Activated CD8-positive, alpha-beta memory T cell treated with anti-CD3 and anti-CD28 coated beads, Interleukin-2, amount 50 U/mL, for 48 hours (primary cell): ENCODE measurements around the gene SCNN1A.

Source experiments
- DNase-seq: peaks from one replicate; pipeline ENCODE4 v3.0.0-alpha.2; 2020

SCNN1A gene

DNA sequence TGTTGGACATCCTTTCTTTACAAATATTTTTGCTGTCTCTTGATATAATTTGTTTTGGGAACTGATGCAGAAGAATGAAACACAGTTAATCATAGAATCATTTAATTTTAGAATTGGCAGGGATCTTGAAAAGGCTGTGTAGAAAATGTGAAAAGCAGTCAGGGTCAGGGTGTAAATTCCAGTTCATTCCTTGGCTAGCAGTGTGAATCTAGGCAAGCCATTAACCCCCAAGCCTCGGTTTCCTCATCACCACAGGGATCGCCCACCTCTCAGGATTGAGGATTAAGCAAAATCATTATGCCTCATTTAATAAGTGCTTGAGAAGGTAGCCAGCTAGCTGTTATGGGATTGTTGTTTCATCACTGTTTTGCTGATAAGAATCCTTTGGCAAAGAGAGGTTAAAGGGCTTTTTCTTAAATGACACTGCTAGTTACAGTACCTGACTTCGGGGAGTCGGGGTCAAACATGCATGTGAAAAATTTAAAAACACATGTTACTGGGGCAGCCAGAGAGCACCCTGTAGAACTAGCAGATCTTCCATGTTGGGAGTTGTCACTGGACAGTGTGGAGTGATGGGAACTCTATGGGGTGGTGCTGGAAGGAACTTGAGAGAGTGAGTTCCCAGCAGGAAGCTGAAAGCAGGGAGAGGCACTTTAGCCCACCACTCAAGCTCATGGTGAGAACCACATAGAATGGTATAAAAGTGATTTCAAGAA, 44.2 kb downstream of the SCNN1A start:
- DNase-seq: no peak

- DNase-seq: no peak
Measured at GRCh38 chr12:6330192-6330591, 45.2 kb downstream of the SCNN1A start.

- no peak for DNase-seq
Measured at GRCh38 chr12:6329703-6330064, 45.7 kb downstream of the SCNN1A start.

GRCh38 chr12:6328945-6329702, 46.2 kb downstream of the SCNN1A start:
- DNase-seq: no peak

- no peak for DNase-seq
Measured at GRCh38 chr12:6328045-6328779, 47.2 kb downstream of the SCNN1A start.

DNA sequence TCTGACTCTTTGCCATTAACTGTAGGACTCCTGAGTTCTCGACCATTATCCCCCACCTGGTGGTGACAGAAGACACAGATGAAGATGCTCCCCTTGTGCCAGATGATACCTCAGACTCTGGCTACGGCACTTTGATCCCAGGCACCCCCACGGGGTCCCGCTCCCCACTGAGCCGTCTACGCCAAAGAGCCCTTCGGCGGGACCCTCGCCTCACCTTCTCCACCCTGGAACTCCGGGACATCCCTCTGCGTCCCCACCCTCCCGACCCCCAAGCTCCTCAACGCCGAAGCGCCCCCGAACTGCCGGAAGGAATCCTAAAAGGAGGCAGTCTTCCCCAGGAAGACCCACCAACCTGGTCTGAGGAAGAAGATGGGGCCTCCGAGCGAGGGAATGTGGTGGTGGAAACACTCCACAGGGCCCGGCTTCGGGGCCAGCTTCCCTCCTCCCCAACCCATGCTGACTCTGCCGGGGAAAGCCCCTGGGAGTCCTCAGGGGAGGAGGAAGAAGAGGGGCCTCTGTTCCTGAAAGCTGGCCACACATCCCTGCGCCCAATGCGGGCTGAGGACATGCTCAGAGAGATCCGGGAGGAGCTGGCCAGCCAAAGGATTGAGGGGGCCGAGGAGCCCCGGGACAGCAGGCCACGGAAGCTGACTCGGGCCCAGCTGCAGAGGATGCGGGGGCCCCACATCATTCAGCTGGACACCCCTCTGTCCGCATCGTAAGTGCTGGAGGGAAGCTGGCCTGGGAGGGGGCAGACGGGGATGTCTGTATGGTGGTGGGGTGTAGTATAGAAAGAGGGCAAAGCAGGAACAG, 47.9 kb downstream of the SCNN1A start:
- no peak for DNase-seq

DNA sequence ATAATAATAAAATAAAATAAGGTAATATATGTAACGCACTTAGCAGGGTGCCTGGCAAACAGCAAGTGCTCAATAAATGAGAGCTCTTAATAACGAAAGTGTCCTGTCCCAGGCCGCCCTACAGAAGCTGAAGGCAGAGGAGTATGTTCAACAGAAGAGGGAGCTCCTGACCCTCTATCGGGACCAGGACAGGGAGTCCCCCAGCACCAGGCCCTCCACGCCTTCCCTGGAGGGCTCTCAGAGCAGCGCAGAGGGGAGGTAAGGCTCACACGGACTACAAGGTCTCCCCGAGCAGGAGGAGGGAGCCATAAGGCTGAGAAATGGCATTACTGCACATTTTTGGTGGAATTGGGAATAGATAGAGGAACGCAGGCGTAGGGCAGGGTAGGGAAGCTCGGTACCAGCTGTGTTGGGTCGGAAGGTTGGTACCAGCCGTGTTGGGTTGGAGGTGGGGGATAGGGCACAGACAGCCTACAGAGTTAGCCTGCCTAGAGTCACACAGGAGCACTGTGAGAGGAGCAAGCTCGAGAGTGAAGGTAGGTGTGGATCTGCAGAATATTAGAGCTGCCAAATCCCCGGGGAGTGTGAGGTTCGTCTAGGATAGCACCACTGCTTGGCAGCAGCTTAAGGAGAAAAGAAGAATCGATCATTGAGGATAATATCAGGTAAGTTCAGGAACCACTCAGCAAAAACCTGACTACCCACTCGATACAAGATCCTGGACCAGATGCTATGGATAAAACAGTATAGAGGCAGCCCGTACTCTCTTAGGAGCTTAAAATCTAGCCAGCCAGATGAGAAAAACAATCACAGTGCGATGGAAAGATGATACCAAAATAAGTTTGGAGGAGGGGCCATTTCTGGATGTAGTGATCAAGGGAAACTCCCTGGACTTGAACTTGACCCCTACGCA, 48.8 kb downstream of the SCNN1A start:
- no peak for DNase-seq

- no peak for DNase-seq
Measured at GRCh38 chr12:6324936-6325750, 50.2 kb downstream of the SCNN1A start.

GRCh38 chr12:6323995-6324711, 51.2 kb downstream of the SCNN1A start:
- no peak for DNase-seq

- DNase-seq: no peak
Measured at GRCh38 chr12:6323340-6323994, 51.9 kb downstream of the SCNN1A start.

GRCh38 chr12:6322969-6323339, 52.4 kb downstream of the SCNN1A start:
- DNase-seq: no peak

- DNase-seq: no peak
Measured at GRCh38 chr12:6322352-6322751, 53.0 kb downstream of the SCNN1A start.

DNA sequence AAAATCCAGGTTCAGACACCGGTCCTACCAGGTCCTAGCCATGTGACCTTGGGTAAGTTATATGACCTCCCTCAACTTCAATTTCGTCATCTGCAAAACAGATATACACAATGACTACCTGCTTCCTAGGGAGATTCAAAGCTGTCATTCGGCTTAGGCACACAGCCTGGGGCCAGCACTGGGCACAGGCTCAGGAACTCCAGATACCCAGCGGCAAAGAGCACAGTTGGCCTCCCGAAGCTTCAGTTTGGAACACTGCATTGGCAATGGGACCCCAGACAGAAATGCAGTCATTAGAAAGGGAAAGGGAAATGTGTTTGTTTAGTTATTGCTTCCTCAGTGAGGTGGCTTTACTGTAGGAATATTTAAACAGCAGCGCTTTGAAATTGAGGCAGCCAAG, 53.5 kb downstream of the SCNN1A start:
- no peak for DNase-seq

DNA sequence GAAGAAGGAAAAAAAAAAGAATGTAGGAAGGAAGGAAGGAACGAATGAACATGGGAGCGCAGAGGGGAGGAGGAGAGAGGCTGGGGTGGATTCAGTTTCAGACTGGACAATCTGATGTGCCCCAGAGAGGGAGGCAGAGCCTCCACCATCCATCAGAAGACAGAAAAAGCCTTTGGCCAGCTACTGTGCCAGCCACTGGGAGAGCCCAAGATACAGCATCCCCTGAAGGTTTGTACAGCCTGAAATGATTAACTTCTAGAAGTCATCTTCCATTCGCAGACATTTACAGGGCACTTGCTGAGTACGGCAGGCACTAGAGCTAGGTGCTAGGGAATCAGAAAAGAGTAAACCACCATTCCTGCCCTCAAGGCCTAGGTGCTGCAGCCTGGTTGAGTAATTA, 55.9 kb downstream of the SCNN1A start:
- DNase-seq: no peak

- no peak for DNase-seq
Measured at GRCh38 chr12:6318440-6318879, 56.9 kb downstream of the SCNN1A start.

- DNase-seq: no peak
Measured at GRCh38 chr12:6317693-6318439, 57.5 kb downstream of the SCNN1A start.

GRCh38 chr12:6316921-6317692, 58.3 kb downstream of the SCNN1A start:
- DNase-seq: no peak
